ENCODE measurements around the gene TNFRSF1A. TPM values are rescaled to one million over a fixed set of nuclear protein-coding genes. Genes with fewer than 3 reads are reported as not detected.
A peak's percentile ranks its signal among the peaks of the same experiment; 100 is the strongest.

The TNFRSF1A gene
- total and polyA plus RNA-seq, 2 of the 13 experiments (the other 11 are each of a cell fraction or from before 2014, with no cell fraction given): 41.5 to 61.2 TPM

- TF ChIP-seq NRL (CRISPR knock-in tag; IDR thresholded peaks at IDR 0.05; ENCODE audit: borderline replicate concordance) (peak; percentile 52; the same call in 1 of the 2 replicates), ZNF776 (CRISPR knock-in tag; IDR thresholded peaks at IDR 0.05) (no peak), ZNF644 (CRISPR knock-in tag; IDR thresholded peaks at IDR 0.05; ENCODE audit: low read depth) (no peak), ZBTB40 (IDR thresholded peaks at IDR 0.05) (no peak), ZBTB40 (CRISPR knock-in tag; IDR thresholded peaks at IDR 0.05) (0 out of 2 replicates have a peak, but pooled peaks have one; percentile 50), WIZ (CRISPR knock-in tag; IDR thresholded peaks at IDR 0.05) (no peak), HMGA1 (CRISPR knock-in tag; conservative IDR thresholded peaks at IDR 0.05) (no peak), ZNF619 (CRISPR knock-in tag; IDR thresholded peaks at IDR 0.05) (no peak), TBP (CRISPR knock-in tag; IDR thresholded peaks at IDR 0.05) (no peak), ZSCAN9 (CRISPR knock-in tag; IDR thresholded peaks at IDR 0.05; ENCODE audit: borderline replicate concordance) (no peak), CHD2 (IDR thresholded peaks at IDR 0.05; ENCODE audit: low read depth, low read length) (no peak), PHF20 (CRISPR knock-in tag; IDR thresholded peaks at IDR 0.05) (0 out of 2 replicates have a peak, but pooled peaks have one; percentile 33), RFX1 (IDR thresholded peaks at IDR 0.05) (no peak), MXD3 (CRISPR knock-in tag; IDR thresholded peaks at IDR 0.05) (no peak), TIGD3 (CRISPR knock-in tag; IDR thresholded peaks at IDR 0.05; ENCODE audit: borderline replicate concordance) (0 out of 2 replicates have a peak, but pooled peaks have one; percentile 8), ZNF350 (CRISPR knock-in tag; IDR thresholded peaks at IDR 0.05; ENCODE audit: borderline replicate concordance, low read depth) (no peak), KMT2A (CRISPR knock-in tag; IDR thresholded peaks at IDR 0.05) (no peak), ZNF883 (CRISPR knock-in tag; IDR thresholded peaks at IDR 0.05; ENCODE audit: not compliant biosample characterization) (no peak), MEF2D (CRISPR knock-in tag; IDR thresholded peaks at IDR 0.05) (0 out of 2 replicates have a peak, but pooled peaks have one; percentile 17), NCOA1 (CRISPR knock-in tag; IDR thresholded peaks at IDR 0.05) (no peak), ZC3H13 (CRISPR knock-in tag; IDR thresholded peaks at IDR 0.05) (0 out of 2 replicates have a peak, but pooled peaks have one; percentile 46), TCF7L2 (IDR thresholded peaks at IDR 0.05; ENCODE audit: low read depth, low read length) (no peak), SRY (CRISPR knock-in tag; IDR thresholded peaks at IDR 0.05) (peak; percentile 55; the same call in 1 of the 2 replicates)
Observed at GRCh38 chr12:6370576-6370935, 28.7 kb upstream of the TNFRSF1A start (continued).
